ENCODE data around the gene GRAPL. TPM values are rescaled to one million over a fixed set of nuclear protein-coding genes. Genes with fewer than 3 reads are reported as not detected.
"Not testable (repeated sequence)": the region's sequence is repeated elsewhere in the genome, so short reads cannot be mapped to it uniquely, and the experiment has no call there.

GRAPL gene
- total RNA-seq, 1 donor from 2014 or later, result 0.52 TPM

- not testable (repeated sequence) for H3K27me3 ChIP-seq (ENCODE audit: control insufficient read depth in 3 of 3, insufficient read depth in 3 of 3, low read length in 3 of 3); H3K36me3 ChIP-seq (ENCODE audit: control insufficient read depth in 3 of 3, insufficient read depth in 3 of 3, low read length in 3 of 3); H3K9ac ChIP-seq (ENCODE audit: low read depth in 1 of 3, low read length in 3 of 3); H3K9me3 ChIP-seq (ENCODE audit: control insufficient read depth in 3 of 3, low read length in 3 of 3); H3K4me3 ChIP-seq (ENCODE audit: low read length in 3 of 3); H3K4me1 ChIP-seq (ENCODE audit: control insufficient read depth in 3 of 3, insufficient read depth in 3 of 3, low read length in 3 of 3); H3K27ac ChIP-seq (ENCODE audit: low read depth, low read length)
Observed at GRCh38 chr17:19161308-19162107, 34.1 kb downstream of the GRAPL start.

GRCh38 chr17:19162384-19163216, 35.2 kb downstream of the GRAPL start:
- not testable (repeated sequence) for H3K27ac ChIP-seq (ENCODE audit: low read depth, low read length); H3K4me3 ChIP-seq (ENCODE audit: low read length in 3 of 3); H3K9me3 ChIP-seq (ENCODE audit: control insufficient read depth in 3 of 3, low read length in 3 of 3); H3K9ac ChIP-seq (ENCODE audit: low read depth in 1 of 3, low read length in 3 of 3); H3K27me3 ChIP-seq (ENCODE audit: control insufficient read depth in 3 of 3, insufficient read depth in 3 of 3, low read length in 3 of 3); H3K4me1 ChIP-seq (ENCODE audit: control insufficient read depth in 3 of 3, insufficient read depth in 3 of 3, low read length in 3 of 3); H3K36me3 ChIP-seq (ENCODE audit: control insufficient read depth in 3 of 3, insufficient read depth in 3 of 3, low read length in 3 of 3)

GRCh38 chr17:19174422-19174821, 47.0 kb downstream of the GRAPL start:
- H3K9ac ChIP-seq (ENCODE audit: low read depth in 1 of 3, low read length in 3 of 3); H3K4me3 ChIP-seq (ENCODE audit: low read length in 3 of 3); H3K36me3 ChIP-seq (ENCODE audit: control insufficient read depth in 3 of 3, insufficient read depth in 3 of 3, low read length in 3 of 3); H3K27me3 ChIP-seq (ENCODE audit: control insufficient read depth in 3 of 3, insufficient read depth in 3 of 3, low read length in 3 of 3); H3K4me1 ChIP-seq (ENCODE audit: control insufficient read depth in 3 of 3, insufficient read depth in 3 of 3, low read length in 3 of 3); H3K9me3 ChIP-seq (ENCODE audit: control insufficient read depth in 3 of 3, low read length in 3 of 3); H3K27ac ChIP-seq (ENCODE audit: low read depth, low read length): not testable (repeated sequence)

GRCh38 chr17:19175410-19175809, 48.0 kb downstream of the GRAPL start:
- not testable (repeated sequence) for H3K4me3 ChIP-seq (ENCODE audit: low read length in 3 of 3); H3K36me3 ChIP-seq (ENCODE audit: control insufficient read depth in 3 of 3, insufficient read depth in 3 of 3, low read length in 3 of 3); H3K27ac ChIP-seq (ENCODE audit: low read depth, low read length); H3K27me3 ChIP-seq (ENCODE audit: control insufficient read depth in 3 of 3, insufficient read depth in 3 of 3, low read length in 3 of 3); H3K9ac ChIP-seq (ENCODE audit: low read depth in 1 of 3, low read length in 3 of 3); H3K9me3 ChIP-seq (ENCODE audit: control insufficient read depth in 3 of 3, low read length in 3 of 3); H3K4me1 ChIP-seq (ENCODE audit: control insufficient read depth in 3 of 3, insufficient read depth in 3 of 3, low read length in 3 of 3)

- H3K36me3 ChIP-seq (ENCODE audit: control insufficient read depth in 3 of 3, insufficient read depth in 3 of 3, low read length in 3 of 3); H3K27ac ChIP-seq (ENCODE audit: low read depth, low read length); H3K9me3 ChIP-seq (ENCODE audit: control insufficient read depth in 3 of 3, low read length in 3 of 3): not testable (repeated sequence)
Observed at GRCh38 chr17:19181040-19181875, 53.9 kb downstream of the GRAPL start.

GRCh38 chr17:19187883-19188869, 60.8 kb downstream of the GRAPL start:
- H3K9me3 ChIP-seq (ENCODE audit: control insufficient read depth in 3 of 3, low read length in 3 of 3); H3K27me3 ChIP-seq (ENCODE audit: control insufficient read depth in 3 of 3, insufficient read depth in 3 of 3, low read length in 3 of 3); H3K4me1 ChIP-seq (ENCODE audit: control insufficient read depth in 3 of 3, insufficient read depth in 3 of 3, low read length in 3 of 3); H3K27ac ChIP-seq (ENCODE audit: low read depth, low read length); H3K9ac ChIP-seq (ENCODE audit: low read depth in 1 of 3, low read length in 3 of 3); H3K36me3 ChIP-seq (ENCODE audit: control insufficient read depth in 3 of 3, insufficient read depth in 3 of 3, low read length in 3 of 3); H3K4me3 ChIP-seq (ENCODE audit: low read length in 3 of 3): not testable (repeated sequence)

More at GRCh38 chr17:19181040-19181875, 53.9 kb downstream of the GRAPL start:
- H3K9ac ChIP-seq (ENCODE audit: low read depth in 1 of 3, low read length in 3 of 3); H3K27me3 ChIP-seq (ENCODE audit: control insufficient read depth in 3 of 3, insufficient read depth in 3 of 3, low read length in 3 of 3); H3K4me1 ChIP-seq (ENCODE audit: control insufficient read depth in 3 of 3, insufficient read depth in 3 of 3, low read length in 3 of 3); H3K4me3 ChIP-seq (ENCODE audit: low read length in 3 of 3): not testable (repeated sequence)

GRCh38 chr17:19188870-19189708, 61.7 kb downstream of the GRAPL start:
- not testable (repeated sequence) for H3K4me1 ChIP-seq (ENCODE audit: control insufficient read depth in 3 of 3, insufficient read depth in 3 of 3, low read length in 3 of 3); H3K9me3 ChIP-seq (ENCODE audit: control insufficient read depth in 3 of 3, low read length in 3 of 3); H3K27ac ChIP-seq (ENCODE audit: low read depth, low read length); H3K4me3 ChIP-seq (ENCODE audit: low read length in 3 of 3); H3K9ac ChIP-seq (ENCODE audit: low read depth in 1 of 3, low read length in 3 of 3); H3K27me3 ChIP-seq (ENCODE audit: control insufficient read depth in 3 of 3, insufficient read depth in 3 of 3, low read length in 3 of 3); H3K36me3 ChIP-seq (ENCODE audit: control insufficient read depth in 3 of 3, insufficient read depth in 3 of 3, low read length in 3 of 3)

GRCh38 chr17:19189781-19190405, 62.5 kb downstream of the GRAPL start:
- H3K27ac ChIP-seq (ENCODE audit: low read depth, low read length); H3K27me3 ChIP-seq (ENCODE audit: control insufficient read depth in 3 of 3, insufficient read depth in 3 of 3, low read length in 3 of 3); H3K36me3 ChIP-seq (ENCODE audit: control insufficient read depth in 3 of 3, insufficient read depth in 3 of 3, low read length in 3 of 3); H3K9ac ChIP-seq (ENCODE audit: low read depth in 1 of 3, low read length in 3 of 3); H3K4me3 ChIP-seq (ENCODE audit: low read length in 3 of 3); H3K9me3 ChIP-seq (ENCODE audit: control insufficient read depth in 3 of 3, low read length in 3 of 3); H3K4me1 ChIP-seq (ENCODE audit: control insufficient read depth in 3 of 3, insufficient read depth in 3 of 3, low read length in 3 of 3): not testable (repeated sequence)
